CD4-positive, alpha-beta memory T cell (primary cell): ENCODE data around the gene TRMT5. TPM values are rescaled to one million over a fixed set of nuclear protein-coding genes. Genes with fewer than 3 reads are reported as not detected.

Source experiments
- CTCF ChIA-PET: fragments of 350-600 bp; sonication (Branson Sonifier 250); formaldehyde crosslinking; loops from one replicate; lab custom pipeline; 2021; ENCODE audit warnings: inconsistent platforms; ENCODE audit not compliant: partially characterized antibody; lab: Charles Lee
- POLR2A ChIA-PET: fragments of 350-600 bp; sonication (Branson Sonifier 250); formaldehyde crosslinking; loops from one replicate; lab custom pipeline; 2021; ENCODE audit not compliant: partially characterized antibody; lab: Charles Lee
- DNase-seq, 5 donors: peaks; one replicate each; pipeline versions ENCODE4 v3.0.0 to v3.0.0-alpha.2; 2020 to 2022; ENCODE audit warnings: mixed read lengths in 1 of 5
- H3K27ac ChIP-seq: one replicate; pipeline ENCODE4 v1.7.0; 2013; ENCODE audit warnings: low read depth, low read length
- H3K27me3 ChIP-seq: 2 replicates; pipeline ENCODE4 v1.7.0; 2013; ENCODE audit warnings: mild to moderate bottlenecking, low read length, moderate library complexity; ENCODE audit not compliant: insufficient read depth
- H3K36me3 ChIP-seq: 2 replicates; pipeline ENCODE4 v1.7.0; 2013; ENCODE audit warnings: mild to moderate bottlenecking, low read length, moderate library complexity; ENCODE audit not compliant: insufficient read depth
- H3K4me1 ChIP-seq: 2 replicates; pipeline ENCODE4 v1.7.0; 2013; ENCODE audit warnings: mild to moderate bottlenecking, low read length, moderate library complexity; ENCODE audit not compliant: insufficient read depth
- H3K4me3 ChIP-seq, 2 donors: one replicate each; pipeline ENCODE4 v1.7.0; 2013; ENCODE audit warnings: low read length in 2 of 2, mild to moderate bottlenecking in 1 of 2
- H3K9me3 ChIP-seq, 2 donors: one replicate each; pipeline ENCODE4 v1.7.0; 2013; ENCODE audit warnings: low read length in 2 of 2, control low read depth in 1 of 2; ENCODE audit not compliant: control insufficient read depth in 1 of 2
- H3K27ac Mint-ChIP-seq, 7 donors: one replicate each; pipeline ENCODE4 v1.8.0; 2020 to 2021; ENCODE audit warnings: mixed read lengths in 7 of 7, mild to moderate bottlenecking in 6 of 7, inconsistent platforms in 3 of 7, moderate library complexity in 3 of 7
- H3K27me3 Mint-ChIP-seq, 2 donors: one replicate each; pipeline ENCODE4 v1.8.0; 2020 to 2021; ENCODE audit warnings: mixed read lengths in 2 of 2
- H3K36me3 Mint-ChIP-seq, 2 donors: one replicate each; pipeline ENCODE4 v1.8.0; 2020 to 2021; ENCODE audit warnings: mixed read lengths in 2 of 2, inconsistent platforms in 1 of 2, mild to moderate bottlenecking in 1 of 2
- H3K4me1 Mint-ChIP-seq, 4 donors: one replicate each; pipeline ENCODE4 v1.8.0; 2020 to 2021; ENCODE audit warnings: mixed read lengths in 4 of 4, mild to moderate bottlenecking in 1 of 4
- H3K4me3 Mint-ChIP-seq, 8 donors: one replicate each; pipeline ENCODE4 v1.8.0; 2020 to 2021; ENCODE audit warnings: mixed read lengths in 8 of 8, mild to moderate bottlenecking in 7 of 8, moderate library complexity in 6 of 8, inconsistent platforms in 3 of 8
- H3K9me3 Mint-ChIP-seq, 8 donors: one replicate each; pipeline ENCODE4 v1.8.0; 2020 to 2021; ENCODE audit warnings: mixed read lengths in 8 of 8, mild to moderate bottlenecking in 5 of 8, inconsistent platforms in 3 of 8, moderate library complexity in 1 of 8
- intact Hi-C: fragments of 100-400 bp; cut with micrococcal nuclease; formaldehyde crosslinking; loops from one replicate; pipeline ENCODE4 v1.15.1; 2023
- polyA plus RNA-seq, 2 donors: library from polyadenylated mRNA; unstranded; fragments of 300-500 nt; fragmentation: Illumina TruSeq; gene quantifications; one replicate each; pipeline ENCODE4 v1.2.3, GENCODE V29; 2021
- total RNA-seq, 2 experiments: library from RNA; stranded (reverse); gene quantifications; one replicate each; pipeline ENCODE4 v1.2.3, GENCODE V29; 2021

The TRMT5 gene
- total and polyA plus RNA-seq, 4 experiments from 2014 or later: 4.3 to 11.8 (median 7.7) TPM

- ChIA-PET POLR2A (no interaction called here), CTCF (no interaction called here)
- Mint-ChIP-seq H3K4me3 (no peak overlapping the region), H3K9me3 (peaks cover 0 to 8% (median 3%) of the 10 kb centered on the region in 8 donors), H3K36me3 (peaks cover 25 to 55% of the 10 kb centered on the region in 2 donors), H3K27ac (no peak overlapping the region), H3K4me1 (no peaks in the 10 kb centered on the region), H3K27me3 (no peaks in the 10 kb centered on the region)
- Histone ChIP-seq H3K36me3 (no peaks in the 10 kb centered on the region), H3K9me3 (no peaks in the 10 kb centered on the region), H3K4me3 (no peak overlapping the region), H3K4me1 (no peaks in the 10 kb centered on the region), H3K27me3 (no peaks in the 10 kb centered on the region), H3K27ac (no peak overlapping the region)
- no peak for DNase-seq
- intact Hi-C loops: no loop called here
These were observed 17.7 kb upstream of the TRMT5 start for GRCh38 chr14:60998617-60999016.

- Mint-ChIP-seq H3K4me1 (peaks cover 0 to 9% (median 4%) of the 10 kb centered on the region in 4 donors), H3K4me3 (no peak overlapping the region), H3K27ac (no peak overlapping the region), H3K27me3 (no peaks in the 10 kb centered on the region), H3K9me3 (peaks cover 0 to 2% (median 0%) of the 10 kb centered on the region in 8 donors), H3K36me3 (peaks cover 30 to 48% of the 10 kb centered on the region in 2 donors)
- Histone ChIP-seq H3K4me3 (no peak overlapping the region), H3K36me3 (peaks cover 6% of the 10 kb centered on the region), H3K27ac (no peak overlapping the region), H3K9me3 (no peaks in the 10 kb centered on the region), H3K4me1 (no peaks in the 10 kb centered on the region), H3K27me3 (no peaks in the 10 kb centered on the region)
- no peak for DNase-seq
- intact Hi-C loops: no loop called here
- POLR2A ChIA-PET: no interaction called here
- CTCF ChIA-PET: no interaction called here
These were observed 8.7 kb upstream of the TRMT5 start for GRCh38 chr14:60989599-60989998.

GRCh38 chr14:60986500-60986899 is 5.6 kb upstream of the TRMT5 start:
- Histone ChIP-seq H3K4me3 (no peak overlapping the region), H3K36me3 (peaks cover 6% of the 10 kb centered on the region), H3K27ac (no peak overlapping the region), H3K27me3 (no peaks in the 10 kb centered on the region), H3K4me1 (peaks cover 13% of the 10 kb centered on the region), H3K9me3 (no peaks in the 10 kb centered on the region)
- intact Hi-C loops: no loop called here
- Mint-ChIP-seq H3K4me3 (no peak overlapping the region), H3K9me3 (peaks cover 0 to under 1% (median 0%) of the 10 kb centered on the region in 8 donors), H3K36me3 (peaks cover 19 to 29% of the 10 kb centered on the region in 2 donors), H3K4me1 (peaks cover 0 to 12% (median 5%) of the 10 kb centered on the region in 4 donors), H3K27ac (no peak overlapping the region), H3K27me3 (no peaks in the 10 kb centered on the region)
- ChIA-PET CTCF (no interaction called here), POLR2A (no interaction called here)
- DNase-seq: no peak

- DNase-seq: no peak
- Histone ChIP-seq H3K27me3 (no peaks in the 10 kb centered on the region), H3K4me1 (peaks cover 29% of the 10 kb centered on the region), H3K27ac (no peak overlapping the region), H3K9me3 (no peaks in the 10 kb centered on the region), H3K36me3 (peaks cover 6% of the 10 kb centered on the region), H3K4me3 (no peak overlapping the region)
- Mint-ChIP-seq H3K27me3 (no peaks in the 10 kb centered on the region), H3K4me3 (no peak overlapping the region), H3K4me1 (peaks cover 4 to 12% (median 8%) of the 10 kb centered on the region in 4 donors), H3K9me3 (no peaks in the 10 kb centered on the region), H3K36me3 (peaks cover 18 to 22% of the 10 kb centered on the region in 2 donors), H3K27ac (peak overlapping the region in 1 of 7 donors; percentile 65)
- ChIA-PET POLR2A (no interaction called here), CTCF (no interaction called here)
- intact Hi-C loops: no loop called here
These were observed 3.3 kb upstream of the TRMT5 start for GRCh38 chr14:60984196-60984595.

- peaks cover 6% of the 10 kb centered on the region for H3K36me3 ChIP-seq
- Mint-ChIP-seq H3K36me3 (peaks cover 14 to 17% of the 10 kb centered on the region in 2 donors), H3K4me1 (peaks cover 14 to 20% (median 16%) of the 10 kb centered on the region in 4 donors), H3K27ac (no peak overlapping the region), H3K9me3 (no peaks in the 10 kb centered on the region), H3K4me3 (no peak overlapping the region), H3K27me3 (no peaks in the 10 kb centered on the region)
- H3K9me3 ChIP-seq: no peaks in the 10 kb centered on the region
- peak overlapping the region; percentile 84 for H3K27ac ChIP-seq
- intact Hi-C loops: loop anchor here (2.0 kb wide), 2 partner anchors 733 to 891 kb away; partner anchors contain the start of genes PCNX4 and PPM1A
- no peak for DNase-seq
- H3K4me1 ChIP-seq: peaks cover 32% of the 10 kb centered on the region
- peak overlapping the region; percentile 78 to 96 for H3K4me3 ChIP-seq
- H3K27me3 ChIP-seq: no peaks in the 10 kb centered on the region
- ChIA-PET POLR2A (interaction anchor here (0.6 to 1.8 kb wide), 5 partner anchors 44 to 1498 kb away, joined by 3 to 11 read pairs (median 3); partner anchors contain the start of genes JKAMP, L3HYPDH and PPM1A), CTCF (no interaction called here)
These were observed 965 bp upstream of the TRMT5 start for GRCh38 chr14:60981633-60982455.

- Histone ChIP-seq H3K27me3 (no peaks in the 10 kb centered on the region), H3K4me3 (no peak overlapping the region), H3K36me3 (no peaks in the 10 kb centered on the region), H3K4me1 (peaks cover 32% of the 10 kb centered on the region), H3K27ac (no peak overlapping the region), H3K9me3 (no peaks in the 10 kb centered on the region)
- CTCF ChIA-PET: no interaction called here
- no peak for DNase-seq
- no peak overlapping the region for H3K4me3 Mint-ChIP-seq
- H3K27ac Mint-ChIP-seq: peak overlapping the region in 2 of 7 donors; percentile 2 to 37
- H3K9me3 Mint-ChIP-seq: no peaks in the 10 kb centered on the region
- peaks cover 8 to 13% of the 10 kb centered on the region in 2 donors for H3K36me3 Mint-ChIP-seq
- H3K4me1 Mint-ChIP-seq: peaks cover 15 to 18% (median 17%) of the 10 kb centered on the region in 4 donors
- intact Hi-C loops: no loop called here
- no peaks in the 10 kb centered on the region for H3K27me3 Mint-ChIP-seq
- POLR2A ChIA-PET: no interaction called here
These were observed 3.0 kb downstream of the TRMT5 start for GRCh38 chr14:60977847-60978246.

- Histone ChIP-seq H3K27ac (no peak overlapping the region), H3K36me3 (no peaks in the 10 kb centered on the region), H3K4me3 (no peak overlapping the region), H3K27me3 (no peaks in the 10 kb centered on the region), H3K9me3 (no peaks in the 10 kb centered on the region), H3K4me1 (peaks cover 16% of the 10 kb centered on the region)
- no peak overlapping the region for H3K4me3 Mint-ChIP-seq
- ChIA-PET CTCF (no interaction called here), POLR2A (no interaction called here)
- peak overlapping the region in 1 of 7 donors; percentile 8 for H3K27ac Mint-ChIP-seq
- peaks cover 13 to 18% (median 16%) of the 10 kb centered on the region in 4 donors for H3K4me1 Mint-ChIP-seq
- H3K36me3 Mint-ChIP-seq: peaks cover 10 to 13% of the 10 kb centered on the region in 2 donors
- no peaks in the 10 kb centered on the region for H3K27me3 Mint-ChIP-seq
- DNase-seq: no peak
- H3K9me3 Mint-ChIP-seq: no peaks in the 10 kb centered on the region
- intact Hi-C loops: no loop called here
These were observed 5.3 kb downstream of the TRMT5 start for GRCh38 chr14:60975551-60975950.
